Measurements from ENCODE around the gene AOC1. TPM values are rescaled to one million over a fixed set of nuclear protein-coding genes. Genes with fewer than 3 reads are reported as not detected.

AOC1 gene
- total and polyA plus RNA-seq, 10 donors, result 0.03 to 2.5 (median 0.74) TPM; not detected in 2

- no peaks in the 10 kb centered on the region for H3K4me1 ChIP-seq
- no peak overlapping the region for H3K27ac ChIP-seq
- intact Hi-C loops (cut with DNase I; ENCODE audit: low total_unique reads), result no loop called here
- no peaks in the 10 kb centered on the region for H3K36me3 ChIP-seq
- H3K4me3 ChIP-seq, result no peak overlapping the region
- H3K9me3 ChIP-seq, result no peaks in the 10 kb centered on the region
- H3K27me3 ChIP-seq (replicated peaks in 1 of 7), result peaks cover 0 to 42% (median 1%) of the 10 kb centered on the region in 7 donors
- no peak for TF ChIP-seq POLR2A (IDR thresholded peaks at IDR 0.05)
- no peak for TF ChIP-seq POLR2AphosphoS5 (IDR thresholded peaks at IDR 0.05)
- TF ChIP-seq CTCF (IDR thresholded peaks at IDR 0.05 in 8 of 11, conservative IDR thresholded peaks at IDR 0.05 in 3 of 11), result no peak
- 81 to 91% (median 90%) methylated on average over 21 to 26 of the region's 26 CpGs for WGBS, 5 donors
- no peak for DNase-seq
These were observed 4.3 kb downstream of the AOC1 start for GRCh38 chr7:150856303-150857275.

- intact Hi-C loops (cut with DNase I; ENCODE audit: low total_unique reads), result no loop called here
- Histone ChIP-seq H3K4me3 (no peak overlapping the region), H3K27me3 (replicated peaks in 1 of 7) (peaks cover 0 to 33% (median 0%) of the 10 kb centered on the region in 7 donors), H3K4me1 (no peaks in the 10 kb centered on the region), H3K27ac (no peak overlapping the region), H3K9me3 (no peaks in the 10 kb centered on the region), H3K36me3 (no peaks in the 10 kb centered on the region)
- WGBS, 5 donors, result 92 to 95% (median 94%) methylated on average over 36 to 43 of the region's 43 CpGs
- no peak for TF ChIP-seq POLR2A (IDR thresholded peaks at IDR 0.05)
- no peak for TF ChIP-seq CTCF (IDR thresholded peaks at IDR 0.05 in 8 of 11, conservative IDR thresholded peaks at IDR 0.05 in 3 of 11)
- no peak for TF ChIP-seq POLR2AphosphoS5 (IDR thresholded peaks at IDR 0.05)
- no peak for DNase-seq
These were observed 5.1 kb downstream of the AOC1 start for GRCh38 chr7:150857276-150858055.

DNA sequence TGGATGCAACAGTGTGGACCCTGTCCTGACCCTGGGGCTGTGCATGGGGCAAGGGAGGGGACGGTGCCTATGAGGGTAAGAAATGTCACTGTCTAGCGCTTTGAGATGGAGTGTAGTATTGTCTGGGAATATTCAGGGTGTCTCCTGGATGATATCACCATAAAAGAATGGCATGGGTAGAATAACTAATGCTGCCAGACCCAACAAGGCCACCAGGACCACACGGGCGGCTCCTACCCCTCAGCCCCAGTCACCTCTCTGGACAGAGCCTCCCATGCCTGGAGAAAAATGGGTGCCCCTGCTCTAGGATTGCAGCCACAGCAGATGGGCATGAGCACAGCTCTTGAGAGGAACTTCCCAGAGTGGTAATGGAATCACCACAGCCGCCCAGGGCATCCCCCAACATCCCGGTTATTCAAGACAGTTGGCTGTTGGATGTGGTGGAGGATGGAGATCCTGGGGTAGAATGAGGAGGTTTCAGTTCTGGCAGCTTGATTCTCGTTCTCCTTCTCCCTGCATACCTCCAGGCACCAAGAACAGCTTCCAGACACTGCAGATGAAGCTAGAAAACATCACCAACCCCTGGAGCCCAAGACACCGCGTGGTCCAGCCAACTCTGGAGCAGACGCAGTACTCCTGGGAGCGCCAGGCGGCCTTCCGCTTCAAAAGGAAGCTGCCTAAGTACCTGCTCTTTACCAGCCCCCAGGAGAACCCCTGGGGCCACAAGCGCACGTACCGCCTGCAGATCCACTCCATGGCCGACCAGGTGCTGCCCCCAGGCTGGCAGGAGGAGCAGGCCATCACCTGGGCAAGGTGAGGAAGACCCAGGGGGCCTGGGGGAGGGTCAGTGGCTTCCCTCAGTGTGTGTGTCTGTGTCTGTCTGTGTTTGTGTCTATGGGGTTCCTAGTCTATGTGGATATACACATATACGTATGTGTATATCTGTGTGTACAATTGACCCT is 6.2 kb downstream of the AOC1 start:
- H3K9me3 ChIP-seq, result no peaks in the 10 kb centered on the region
- H3K4me1 ChIP-seq, result no peaks in the 10 kb centered on the region
- DNase-seq, result no peak
- TF ChIP-seq POLR2AphosphoS5 (IDR thresholded peaks at IDR 0.05) (no peak), CTCF (IDR thresholded peaks at IDR 0.05 in 8 of 11, conservative IDR thresholded peaks at IDR 0.05 in 3 of 11) (no peak), POLR2A (IDR thresholded peaks at IDR 0.05) (no peak)
- WGBS, 5 donors, result 81 to 85% (median 82%) methylated on average over 15 to 17 of the region's 18 CpGs
- H3K27ac ChIP-seq, result no peak overlapping the region
- peaks cover 0 to 30% (median 0%) of the 10 kb centered on the region in 7 donors for H3K27me3 ChIP-seq (replicated peaks in 1 of 7)
- H3K36me3 ChIP-seq, result no peaks in the 10 kb centered on the region
- H3K4me3 ChIP-seq, result no peak overlapping the region
- intact Hi-C loops (cut with DNase I; ENCODE audit: low total_unique reads), result no loop called here
